Measurements from ENCODE around the gene C11orf21. TPM values are rescaled to one million over a fixed set of nuclear protein-coding genes. Genes with fewer than 3 reads are reported as not detected.

C11orf21 gene
- polyA plus RNA-seq, 1 donor (not counting 4 experiments of a cell fraction or from before 2014, with no cell fraction given) = not detected

GRCh38 chr11:2273311-2273710 is 28.4 kb downstream of the C11orf21 start:
- Histone ChIP-seq H2AFZ (ENCODE audit: control insufficient read depth, low read length) (no peak overlapping the region), H3K9ac (ENCODE audit: control insufficient read depth, extremely low read depth, insufficient read depth, low read length) (no peak overlapping the region), H3K4me1 (ENCODE audit: control insufficient read depth, extremely low read depth, insufficient read depth, low read length) (peaks cover 3% of the 10 kb centered on the region), H3K4me3 (ENCODE audit: control insufficient read depth in 2 of 3, extremely low read depth in 1 of 3, insufficient read depth in 2 of 3, low read depth in 1 of 3, low read length in 3 of 3) (no peak overlapping the region), H3K79me2 (ENCODE audit: control insufficient read depth, insufficient read depth, low read length) (no peaks in the 10 kb centered on the region), H3K4me2 (ENCODE audit: control insufficient read depth, extremely low read depth, insufficient read depth, low read depth, low read length) (no peak overlapping the region), H4K20me1 (ENCODE audit: control insufficient read depth, extremely low read depth, insufficient read depth, low read length) (no peaks in the 10 kb centered on the region), H3K9me3 (ENCODE audit: control insufficient read depth, low read depth, low read length) (no peaks in the 10 kb centered on the region), H3K9me1 (ENCODE audit: control insufficient read depth, extremely low read depth, insufficient read depth, low read length) (no peaks in the 10 kb centered on the region), H3K36me3 (ENCODE audit: control insufficient read depth in 2 of 2, extremely low read depth in 1 of 2, insufficient read depth in 2 of 2, low read length in 2 of 2) (no peaks in the 10 kb centered on the region), H3K27me3 (ENCODE audit: control insufficient read depth, extremely low read depth, insufficient read depth, low read length) (peaks cover 59% of the 10 kb centered on the region), H3K27ac (ENCODE audit: control insufficient read depth, insufficient read depth, low read length) (no peak overlapping the region)
- no peak for FAIRE-seq
- DNase-seq (ENCODE audit: low read depth, low spot score) = no peak
- dilution Hi-C loops (cut with MboI; ENCODE audit: extremely low pct_ligation_motif_present, low sequenced_read_pairs) = no loop called here
- TF ChIP-seq CTCF (optimal IDR thresholded peaks at IDR 0.05 in 1 of 3, IDR thresholded peaks at IDR 0.05 in 1 of 3, conservative IDR thresholded peaks at IDR 0.05 in 1 of 3; ENCODE audit: extremely low read depth in 1 of 3, insufficient read depth in 2 of 3, low read length in 3 of 3) (no peak), EZH2 (IDR thresholded peaks at IDR 0.05; ENCODE audit: low read length) (no peak)

- peaks cover 55% of the 10 kb centered on the region for H3K27me3 ChIP-seq (ENCODE audit: control insufficient read depth, extremely low read depth, insufficient read depth, low read length)
- FAIRE-seq = no peak
Measured at GRCh38 chr11:2272946-2273280, 28.8 kb downstream of the C11orf21 start.

More at GRCh38 chr11:2272946-2273280, 28.8 kb downstream of the C11orf21 start:
- Histone ChIP-seq H3K9me3 (ENCODE audit: control insufficient read depth, low read depth, low read length) (no peaks in the 10 kb centered on the region), H2AFZ (ENCODE audit: control insufficient read depth, low read length) (no peak overlapping the region), H3K4me3 (ENCODE audit: control insufficient read depth in 2 of 3, extremely low read depth in 1 of 3, insufficient read depth in 2 of 3, low read depth in 1 of 3, low read length in 3 of 3) (no peak overlapping the region), H3K27ac (ENCODE audit: control insufficient read depth, insufficient read depth, low read length) (no peak overlapping the region), H3K4me2 (ENCODE audit: control insufficient read depth, extremely low read depth, insufficient read depth, low read depth, low read length) (no peak overlapping the region), H3K79me2 (ENCODE audit: control insufficient read depth, insufficient read depth, low read length) (no peaks in the 10 kb centered on the region), H3K9ac (ENCODE audit: control insufficient read depth, extremely low read depth, insufficient read depth, low read length) (no peak overlapping the region), H3K36me3 (ENCODE audit: control insufficient read depth in 2 of 2, extremely low read depth in 1 of 2, insufficient read depth in 2 of 2, low read length in 2 of 2) (no peaks in the 10 kb centered on the region), H3K4me1 (ENCODE audit: control insufficient read depth, extremely low read depth, insufficient read depth, low read length) (peaks cover 3% of the 10 kb centered on the region), H3K9me1 (ENCODE audit: control insufficient read depth, extremely low read depth, insufficient read depth, low read length) (no peaks in the 10 kb centered on the region), H4K20me1 (ENCODE audit: control insufficient read depth, extremely low read depth, insufficient read depth, low read length) (no peaks in the 10 kb centered on the region)
- dilution Hi-C loops (cut with MboI; ENCODE audit: extremely low pct_ligation_motif_present, low sequenced_read_pairs) = no loop called here
- TF ChIP-seq EZH2 (IDR thresholded peaks at IDR 0.05; ENCODE audit: low read length) (no peak), CTCF (optimal IDR thresholded peaks at IDR 0.05 in 1 of 3, IDR thresholded peaks at IDR 0.05 in 1 of 3, conservative IDR thresholded peaks at IDR 0.05 in 1 of 3; ENCODE audit: extremely low read depth in 1 of 3, insufficient read depth in 2 of 3, low read length in 3 of 3) (no peak)
- DNase-seq (ENCODE audit: low read depth, low spot score) = no peak
